GM18951 (cell line): ENCODE measurements around the gene DTNBP1.

Experiments used
- POLR2A ChIP-seq: IDR thresholded peaks from 4 replicates; pipeline ENCODE4 v1.6.1; 2011; ENCODE audit warnings: mild to moderate bottlenecking; ENCODE audit not compliant: insufficient read length, insufficient read depth; ENCODE audit errors: extremely low read depth
- in situ Hi-C: fragments of 300-500 bp; cut with MboI; formaldehyde crosslinking; loops from one replicate; pipeline ENCODE4 v1.12.0; 2022; ENCODE audit warnings: low sequenced_read_pairs, mixed read lengths, inconsistent platforms; ENCODE audit not compliant: unreplicated experiment

Gene DTNBP1

DNA sequence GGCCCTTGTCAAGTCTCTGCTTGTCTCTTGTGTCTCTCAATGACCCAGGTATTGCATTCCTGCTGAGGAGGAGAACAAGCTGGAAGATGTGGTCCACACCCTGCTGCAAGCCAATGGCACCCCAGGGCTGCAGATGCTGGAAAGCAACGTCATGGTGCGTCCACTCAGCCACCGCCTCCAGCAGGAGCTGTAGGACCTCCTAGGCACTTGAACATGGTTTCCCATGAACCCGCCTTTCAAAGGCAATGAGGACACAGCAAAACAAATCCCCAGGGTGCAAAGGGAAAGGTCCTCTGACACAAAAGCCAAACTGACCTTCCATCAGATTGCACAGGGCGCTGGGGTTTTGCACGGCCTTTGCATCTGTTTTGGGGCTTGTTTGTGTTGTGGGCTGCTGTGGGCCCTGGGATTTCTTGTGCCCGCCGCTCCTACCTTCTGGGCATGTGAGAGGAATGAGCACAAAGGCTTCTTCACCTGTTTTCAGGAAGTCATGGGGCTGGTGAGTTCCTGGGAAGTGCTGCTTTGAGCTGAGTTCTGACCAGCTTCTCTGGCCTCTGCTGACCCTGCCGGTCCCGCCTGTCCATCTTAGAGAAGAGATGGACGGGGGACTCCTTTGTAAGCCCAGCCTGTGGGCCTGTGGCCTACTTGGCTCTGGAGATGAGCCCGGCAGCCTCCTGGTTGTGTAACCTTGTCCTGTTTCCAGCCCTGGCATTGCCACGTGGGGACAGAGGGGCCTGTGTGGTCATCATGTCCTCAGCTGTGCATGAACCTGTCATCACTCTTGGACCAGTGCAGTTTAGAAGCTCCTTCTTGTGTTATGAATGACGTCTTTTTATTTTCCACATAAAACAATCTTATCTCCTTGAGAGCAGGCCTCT is 151.3 kb downstream of the DTNBP1 start:
- no peak for TF ChIP-seq POLR2A
- in situ Hi-C loops: loop anchor here (25.0 kb wide), 1 partner anchor 676 kb away; no protein-coding TSS in a partner anchor

DNA sequence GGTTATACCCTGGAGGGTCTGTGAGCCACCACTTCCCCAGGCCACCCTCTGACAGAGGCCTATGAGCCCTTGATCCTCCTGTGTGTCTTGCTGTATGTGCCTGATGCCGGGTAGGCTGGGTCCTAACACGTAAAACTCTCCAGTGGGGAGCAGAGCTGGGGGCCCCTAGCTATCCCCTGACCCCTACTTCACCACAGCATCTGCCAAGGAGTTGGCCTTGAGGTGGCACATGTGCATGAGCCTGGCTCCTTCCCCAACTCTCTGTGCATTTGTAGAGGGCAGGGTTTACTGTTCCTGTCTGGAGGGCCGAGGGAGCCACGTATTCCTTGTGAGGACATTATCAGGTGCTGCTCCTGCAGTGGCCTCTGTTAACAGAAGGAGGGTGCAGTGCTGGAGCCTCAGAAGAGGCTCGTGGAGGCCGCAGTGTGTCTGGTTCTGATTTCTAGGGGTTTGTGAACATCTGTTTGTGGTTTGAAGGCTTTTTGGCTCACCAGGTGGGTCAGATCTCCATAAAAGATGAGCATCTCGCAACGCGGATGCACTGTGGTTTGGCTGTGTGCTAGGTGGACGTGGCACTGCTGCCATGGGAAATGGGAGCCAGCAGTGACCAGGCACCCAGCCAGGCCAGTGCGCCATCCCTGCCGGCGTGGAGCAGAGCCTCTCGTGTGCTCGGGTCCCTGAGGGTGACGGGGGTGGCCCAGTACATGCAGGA is 152.1 kb downstream of the DTNBP1 start:
- TF ChIP-seq POLR2A: no peak
- in situ Hi-C loops: loop anchor here (25.0 kb wide), 1 partner anchor 677 kb away; no protein-coding TSS in a partner anchor

DNA sequence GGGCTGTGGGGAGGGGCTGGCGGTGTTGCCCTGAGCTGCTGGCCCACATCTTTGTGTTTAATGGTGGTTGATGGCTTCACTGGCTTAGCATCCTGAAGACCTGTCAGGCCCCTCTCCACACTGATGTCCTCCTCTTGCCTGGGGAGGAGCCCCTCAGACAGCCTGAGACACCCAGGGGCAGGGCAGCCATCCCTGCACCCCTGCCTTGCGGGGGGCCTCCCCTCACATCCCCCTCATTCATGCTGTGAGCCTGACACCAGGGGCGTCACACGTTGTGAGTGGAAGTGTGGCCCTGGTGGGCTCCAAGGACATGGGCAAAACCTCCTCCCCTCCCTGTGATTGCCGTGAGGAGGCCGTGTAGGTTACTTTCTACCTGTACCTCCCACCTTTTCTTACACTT is 152.7 kb downstream of the DTNBP1 start:
- in situ Hi-C loops: loop anchor here (25.0 kb wide), 1 partner anchor 677 kb away; no protein-coding TSS in a partner anchor
- TF ChIP-seq POLR2A: no peak

DNA sequence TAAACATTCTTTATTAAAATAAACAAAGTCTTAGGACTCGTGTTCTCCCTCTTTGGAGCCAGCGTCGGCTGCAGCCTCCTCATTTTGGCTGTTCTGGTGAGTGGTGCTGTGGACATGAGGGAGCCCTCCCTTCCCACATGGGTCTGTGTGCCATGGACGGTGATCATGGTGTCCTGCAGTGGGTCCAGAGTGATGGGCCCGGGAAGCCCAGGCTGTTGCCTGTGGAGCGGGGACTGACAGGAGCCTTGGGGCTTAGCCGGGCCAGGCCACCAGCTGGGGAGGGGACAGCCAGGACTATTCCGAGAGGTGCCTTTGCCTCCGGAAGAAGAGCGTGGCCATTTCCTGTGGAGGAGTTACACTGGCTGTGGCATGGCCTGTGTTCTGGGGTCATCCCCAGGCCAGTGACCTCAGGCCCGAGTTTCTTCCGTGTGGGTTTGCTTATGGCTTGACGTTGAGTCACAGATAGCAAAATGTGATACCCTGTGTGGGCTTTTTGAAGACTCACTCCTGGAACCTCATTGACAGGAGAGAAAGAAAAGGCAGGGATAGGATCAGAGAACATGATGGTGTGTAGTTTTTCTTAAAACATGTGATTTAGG is 153.4 kb downstream of the DTNBP1 start:
- in situ Hi-C loops: loop anchor here (25.0 kb wide), 1 partner anchor 678 kb away; no protein-coding TSS in a partner anchor
- no peak for TF ChIP-seq POLR2A

DNA sequence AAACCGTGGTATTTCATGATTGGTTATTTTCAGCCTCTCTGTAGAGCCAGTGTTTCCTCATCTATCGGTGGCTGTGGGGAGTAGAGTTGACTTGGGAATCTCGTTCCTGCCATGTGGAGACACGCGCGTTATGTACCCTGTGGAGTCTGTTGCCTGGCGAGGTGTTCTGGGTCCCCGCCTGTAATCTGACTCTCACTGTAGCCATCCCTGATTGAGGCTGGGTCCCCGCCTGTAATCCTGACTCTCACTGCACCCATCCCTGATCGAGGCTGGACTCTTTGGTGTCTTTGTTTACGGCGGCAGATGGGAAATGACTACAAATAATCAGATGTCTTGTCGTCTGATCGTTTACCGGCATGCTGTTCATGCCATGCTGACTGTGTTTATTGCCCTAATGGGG is 153.9 kb downstream of the DTNBP1 start:
- in situ Hi-C loops: loop anchor here (25.0 kb wide), 1 partner anchor 678 kb away; no protein-coding TSS in a partner anchor
- no peak for TF ChIP-seq POLR2A

DNA sequence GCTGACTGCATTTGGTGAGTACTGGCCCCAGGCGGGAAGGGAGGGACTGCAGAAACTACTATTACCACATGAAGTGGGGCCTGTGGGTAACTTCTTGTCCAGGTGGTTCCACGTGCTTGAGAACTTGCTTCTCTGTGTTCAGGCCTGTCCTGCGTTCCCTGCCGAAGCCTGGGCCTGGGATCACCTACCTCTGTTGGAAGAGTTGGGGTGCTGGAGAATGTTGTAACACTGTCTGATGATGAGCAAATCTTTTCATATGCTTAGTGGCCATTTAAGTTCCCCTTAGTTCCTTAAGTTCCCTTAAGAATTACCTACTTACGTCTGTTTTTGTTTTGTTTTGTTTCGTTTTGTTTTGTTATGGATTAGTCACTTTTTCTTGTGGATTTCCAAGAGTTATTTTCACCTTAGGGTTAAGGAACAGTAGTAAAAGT is 154.4 kb downstream of the DTNBP1 start:
- in situ Hi-C loops: loop anchor here (25.0 kb wide), 1 partner anchor 679 kb away; no protein-coding TSS in a partner anchor
- TF ChIP-seq POLR2A: no peak

DNA sequence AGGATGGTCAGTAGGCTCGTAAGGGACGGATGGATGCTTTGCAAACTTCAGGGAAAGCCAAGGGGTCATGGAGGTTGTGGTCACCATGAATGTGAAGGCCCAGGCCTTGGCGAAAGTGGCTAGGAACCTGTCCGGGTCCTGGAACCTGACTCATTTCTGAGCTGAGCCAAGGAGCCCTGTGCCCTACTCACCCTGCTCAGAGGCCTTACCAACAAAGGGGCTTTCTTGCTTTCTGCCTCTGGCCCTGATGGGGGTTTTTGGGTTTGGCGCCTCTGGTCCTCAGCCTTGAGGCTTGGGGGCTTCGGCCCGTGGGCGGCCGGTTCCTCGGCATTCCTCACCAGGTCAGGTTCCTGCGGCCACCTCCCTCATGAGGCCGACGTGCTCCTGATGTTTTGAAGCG is 155.1 kb downstream of the DTNBP1 start:
- in situ Hi-C loops: loop anchor here (25.0 kb wide), 1 partner anchor 680 kb away; no protein-coding TSS in a partner anchor

DNA sequence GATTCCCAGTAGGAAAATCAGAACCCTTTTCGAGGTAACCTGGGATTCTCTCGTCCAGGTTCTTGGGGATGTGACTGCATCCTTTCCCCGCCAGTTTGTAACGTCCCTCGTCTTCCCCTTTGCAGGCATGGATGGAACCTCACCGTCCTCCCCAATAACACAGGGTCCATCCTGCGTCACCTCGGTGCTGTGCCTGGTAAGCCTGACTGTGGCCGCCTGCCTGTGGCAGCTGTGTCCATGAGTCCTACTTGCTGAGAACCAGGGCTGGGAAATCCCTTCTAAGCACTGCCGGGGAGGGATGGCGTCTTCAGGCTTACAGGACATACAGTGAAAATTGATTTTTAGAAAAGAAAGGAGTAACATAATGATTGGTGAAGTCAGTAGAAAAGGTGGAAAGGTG is 155.6 kb downstream of the DTNBP1 start:
- in situ Hi-C loops: loop anchor here (25.0 kb wide), 1 partner anchor 680 kb away; no protein-coding TSS in a partner anchor
- TF ChIP-seq POLR2A: no peak

More for the DNA sequence above, 155.1 kb downstream of the DTNBP1 start:
- no peak for TF ChIP-seq POLR2A

DNA sequence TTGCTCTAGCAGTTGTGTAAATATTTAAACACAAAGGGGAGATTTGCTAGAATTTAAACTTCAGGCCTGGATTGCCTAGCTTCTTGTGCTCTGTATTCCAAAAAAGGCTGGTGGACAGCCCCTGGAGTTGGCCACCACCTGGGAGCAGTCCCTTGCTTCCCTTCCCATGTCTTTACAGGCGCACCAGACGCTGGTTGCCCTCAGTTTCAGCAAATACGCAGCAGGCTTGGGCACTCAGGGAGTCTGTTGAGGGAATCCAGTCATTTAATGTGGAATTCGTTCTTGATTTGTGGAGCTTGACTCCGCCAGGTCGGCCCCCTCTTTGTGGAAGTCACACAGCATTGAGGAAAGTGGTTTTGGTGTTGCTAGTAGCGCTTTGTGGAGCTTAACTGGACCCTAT is 156.8 kb downstream of the DTNBP1 start:
- in situ Hi-C loops: loop anchor here (25.0 kb wide), 1 partner anchor 681 kb away; no protein-coding TSS in a partner anchor
- no peak for TF ChIP-seq POLR2A

DNA sequence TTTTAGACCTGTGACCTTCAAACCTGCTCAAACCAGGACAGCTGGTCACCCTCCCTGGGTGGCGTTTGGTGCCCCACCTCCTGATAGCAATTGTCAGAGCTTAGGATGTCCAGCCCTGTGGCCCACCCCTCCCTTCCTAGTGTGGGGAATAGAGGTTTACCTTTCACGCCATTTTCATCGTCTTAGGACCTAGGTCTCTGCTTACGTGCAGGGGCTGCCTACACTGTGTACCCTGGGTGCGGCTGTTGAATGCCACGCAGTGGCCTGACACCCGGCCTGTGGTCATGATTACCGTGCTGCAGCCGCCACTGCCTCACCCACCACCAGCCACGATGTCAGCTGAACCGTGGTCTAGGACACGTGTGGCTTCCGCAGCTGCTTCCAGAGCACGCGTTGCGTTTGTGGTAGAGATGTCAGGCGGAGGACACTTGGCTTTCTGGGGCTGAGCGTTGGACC is 157.3 kb downstream of the DTNBP1 start:
- in situ Hi-C loops: loop anchor here (25.0 kb wide), 1 partner anchor 682 kb away; no protein-coding TSS in a partner anchor
- no peak for TF ChIP-seq POLR2A

DNA sequence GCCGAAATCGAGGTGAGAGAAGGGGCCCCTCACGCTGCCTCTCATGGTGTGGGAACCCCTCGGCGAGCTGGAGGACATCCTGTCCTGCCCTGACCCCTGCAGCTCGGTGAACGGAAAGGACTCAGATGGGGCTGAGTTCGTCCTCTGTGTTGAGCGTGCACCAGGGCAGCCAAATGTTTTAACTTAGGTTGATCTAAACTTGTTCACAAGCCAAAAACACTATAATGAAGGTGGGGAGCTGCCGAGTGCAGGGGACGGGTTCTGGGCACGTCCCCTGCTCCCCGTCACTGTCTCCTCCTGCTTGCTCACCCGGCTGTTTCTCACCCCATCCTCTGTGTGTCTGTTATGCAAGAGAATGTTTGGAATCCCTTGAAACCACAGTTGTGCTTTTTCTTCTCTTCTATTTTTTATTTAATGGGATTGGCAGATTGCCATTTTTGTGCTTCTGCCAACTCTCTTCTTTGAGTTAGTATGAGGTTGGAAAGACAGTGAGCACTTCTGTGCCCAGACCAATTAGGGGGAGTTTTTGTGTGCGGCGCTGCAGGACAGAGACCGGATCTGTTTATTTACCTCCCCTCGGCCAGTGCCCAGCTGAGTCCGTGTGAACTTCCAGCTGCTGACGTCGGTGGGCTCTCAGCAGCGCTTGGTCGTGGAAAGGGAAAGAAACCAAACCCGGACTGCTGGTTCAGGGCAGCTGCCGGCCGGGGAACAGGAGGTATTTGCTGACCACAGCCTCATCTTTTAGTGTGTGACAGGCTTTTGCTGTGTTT is 158.1 kb downstream of the DTNBP1 start:
- in situ Hi-C loops: loop anchor here (25.0 kb wide), 1 partner anchor 683 kb away; no protein-coding TSS in a partner anchor
- no peak for TF ChIP-seq POLR2A

DNA sequence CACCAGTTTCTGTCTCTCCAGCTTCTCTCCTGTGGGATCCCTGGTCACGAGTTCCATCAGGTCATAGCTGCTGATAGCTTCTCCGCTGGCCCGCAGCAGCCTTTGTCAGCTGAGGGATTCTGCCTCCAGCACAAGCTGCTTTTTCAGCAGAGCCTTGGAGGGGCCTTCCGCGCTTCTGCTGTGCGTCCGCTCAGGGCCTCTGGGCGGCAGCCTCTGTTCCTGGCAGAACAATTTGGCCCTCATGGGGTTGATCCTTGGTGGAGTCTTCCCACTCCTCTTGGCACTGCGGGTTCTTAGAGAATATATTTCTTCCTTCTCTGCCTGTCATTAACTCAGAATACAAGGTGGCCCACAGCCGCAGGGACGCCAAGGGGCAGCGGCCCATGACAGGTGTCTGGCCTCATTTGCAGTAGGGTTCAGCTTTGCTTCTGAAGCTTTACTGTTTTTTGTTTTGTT is 158.8 kb downstream of the DTNBP1 start:
- in situ Hi-C loops: loop anchor here (25.0 kb wide), 1 partner anchor 683 kb away; no protein-coding TSS in a partner anchor
- TF ChIP-seq POLR2A: no peak
